Activated CD8-positive, alpha-beta memory T cell treated with anti-CD3 and anti-CD28 coated beads, Interleukin-2, amount 50 U/mL, for 24 hours (primary cell): ENCODE results near the gene KRTAP4-2.
"Not testable (repeated sequence)": the region's sequence is repeated elsewhere in the genome, so short reads cannot be mapped to it uniquely, and the experiment has no call there.

ENCODE experiments used
- DNase-seq: peaks from one replicate; pipeline ENCODE4 v3.0.0-alpha.2; 2020; ENCODE audit errors: extremely low read depth

Gene KRTAP4-2

DNA sequence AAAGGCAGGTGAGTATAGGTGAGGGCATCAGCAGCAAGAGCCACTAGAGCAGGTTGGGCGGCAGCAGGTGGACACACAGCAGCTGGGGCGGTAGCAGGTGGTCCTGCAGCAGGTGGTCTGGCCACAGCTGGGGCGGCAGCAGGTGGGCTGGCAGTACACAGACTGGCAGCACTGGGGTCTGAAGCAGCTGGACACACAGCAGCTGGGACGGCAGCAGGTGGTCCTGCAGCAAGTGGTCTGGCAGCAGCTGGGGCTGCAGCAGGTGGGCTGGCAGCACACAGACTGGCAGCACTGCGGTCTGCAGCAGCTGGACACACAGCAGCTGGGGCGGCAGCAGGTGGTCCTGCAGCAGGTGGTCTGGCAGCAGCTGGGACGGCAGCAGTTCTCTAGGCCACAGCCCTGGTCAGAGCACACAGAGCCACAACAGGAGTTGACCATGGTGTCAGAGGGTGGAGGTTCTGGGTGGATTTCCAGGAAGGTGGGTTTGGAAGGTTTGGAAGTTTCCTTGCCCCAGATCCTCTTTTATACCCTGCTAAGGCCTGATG, at the start of gene KRTAP4-2:
TSS of gene KRTAP4-2 (minus strand) at position 495 of the 545 bp plus-strand sequence. CDS start at position 438, 57 bp downstream.
- DNase-seq, result no peak

DNA sequence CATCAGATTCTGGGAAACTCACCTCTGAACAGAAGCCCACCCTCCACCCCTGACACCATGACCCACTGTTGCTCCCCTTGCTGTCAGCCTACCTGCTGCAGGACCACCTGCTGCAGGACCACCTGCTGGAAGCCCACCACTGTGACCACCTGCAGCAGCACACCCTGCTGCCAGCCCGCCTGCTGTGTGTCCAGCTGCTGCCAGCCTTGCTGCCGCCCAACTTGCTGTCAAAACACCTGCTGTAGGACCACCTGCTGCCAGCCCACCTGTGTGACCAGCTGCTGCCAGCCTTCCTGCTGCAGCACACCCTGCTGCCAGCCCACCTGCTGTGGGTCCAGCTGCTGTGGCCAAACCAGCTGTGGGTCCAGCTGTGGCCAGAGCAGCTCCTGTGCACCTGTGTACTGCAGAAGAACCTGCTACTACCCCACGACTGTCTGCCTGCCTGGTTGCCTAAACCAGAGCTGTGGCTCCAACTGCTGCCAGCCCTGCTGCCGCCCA, 48.6 kb upstream of the KRTAP4-2 start, which contains the start of gene KRTAP9-2:
TSS of gene KRTAP9-2 (plus strand) at position 51 of the 498 bp plus-strand sequence. CDS start at position 58, 7 bp downstream.
- DNase-seq, result not testable (repeated sequence)

DNA sequence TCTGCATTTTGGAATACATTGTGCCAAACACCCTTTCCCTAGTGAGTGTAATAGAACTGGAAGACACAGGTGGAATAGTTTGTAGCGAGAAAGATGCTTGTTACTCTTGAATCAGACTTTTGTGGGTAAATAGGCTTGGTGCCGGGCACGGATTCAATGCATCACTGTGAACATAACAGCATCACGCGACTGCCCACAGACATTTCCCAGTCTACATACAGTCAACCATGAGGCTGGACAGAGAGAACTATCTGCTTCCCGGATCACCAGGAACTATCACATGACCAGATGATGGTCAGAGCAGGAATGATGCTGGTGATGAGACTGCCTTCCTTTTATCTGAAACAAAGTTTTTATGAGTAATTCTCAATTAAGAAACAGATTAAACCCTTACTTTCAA, 48.0 kb upstream of the KRTAP4-2 start:
- DNase-seq, result no peak

DNA sequence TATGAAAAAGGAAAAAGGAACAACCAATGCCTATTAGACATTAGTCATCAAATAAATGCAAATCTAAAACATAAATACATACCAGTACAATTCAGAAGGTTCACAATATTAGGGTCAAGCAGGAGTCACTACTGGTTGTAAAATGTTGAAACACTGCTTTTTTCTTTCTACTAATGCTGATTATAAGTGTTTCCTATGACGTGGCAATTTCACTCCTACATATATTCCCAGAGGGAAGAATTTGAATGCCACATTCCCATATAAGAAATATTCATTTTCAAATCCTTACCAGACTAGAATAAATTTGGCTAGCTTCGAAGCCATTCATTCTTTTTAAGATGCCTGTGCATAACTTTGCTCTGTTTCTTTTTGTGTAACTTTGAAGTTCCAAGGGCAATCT, 45.8 kb upstream of the KRTAP4-2 start:
- DNase-seq, result no peak

DNA sequence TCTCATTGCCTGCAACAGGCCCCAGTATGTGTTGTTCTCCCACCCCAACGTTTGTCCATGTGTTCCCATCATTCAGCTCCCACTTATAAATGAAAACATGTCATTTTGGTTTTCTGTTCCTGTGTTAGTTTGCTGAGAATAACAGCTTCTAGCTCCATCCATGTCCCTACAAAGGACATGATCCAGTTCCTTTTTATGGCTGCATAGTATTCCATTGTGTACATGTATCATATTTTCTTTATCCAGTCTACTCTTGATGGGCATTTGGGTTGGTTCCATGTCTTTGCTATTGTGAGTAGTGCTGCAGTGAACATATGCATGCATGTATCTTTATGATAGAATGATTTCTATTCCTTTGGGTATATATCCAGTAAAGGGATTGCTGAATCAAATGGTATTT, 37.7 kb upstream of the KRTAP4-2 start:
- DNase-seq, result no peak

DNA sequence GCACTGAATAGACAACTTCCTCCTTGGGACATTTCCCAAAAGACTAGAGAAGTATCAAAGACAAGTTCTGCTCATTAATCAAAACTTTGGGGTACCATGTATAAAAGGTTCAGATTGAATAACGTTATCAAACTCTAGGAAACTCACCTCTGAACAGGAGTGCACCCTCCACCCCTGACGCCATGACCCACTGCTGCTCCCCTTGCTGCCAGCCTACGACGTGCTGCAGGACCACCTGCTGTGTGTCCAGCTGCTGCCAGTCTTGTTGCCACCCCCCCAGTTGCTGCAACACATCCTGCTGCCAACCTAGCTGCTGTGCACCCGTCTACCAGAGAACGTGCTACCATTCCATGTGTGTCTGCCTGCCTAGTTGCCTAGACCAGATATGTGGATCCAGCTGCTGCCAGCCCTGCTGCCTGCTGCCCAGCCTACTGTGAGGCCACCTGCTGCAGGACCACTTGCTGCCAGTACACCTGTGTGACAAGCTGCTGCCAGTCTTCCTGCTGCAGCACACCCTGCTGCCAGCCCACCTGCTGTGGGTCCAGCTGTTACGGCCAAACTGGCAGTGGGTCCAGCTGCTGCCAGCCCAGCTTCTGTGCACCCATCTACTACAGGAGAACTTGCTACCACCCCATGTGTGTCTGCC, 34.6 kb upstream of the KRTAP4-2 start:
- DNase-seq, result no peak

DNA sequence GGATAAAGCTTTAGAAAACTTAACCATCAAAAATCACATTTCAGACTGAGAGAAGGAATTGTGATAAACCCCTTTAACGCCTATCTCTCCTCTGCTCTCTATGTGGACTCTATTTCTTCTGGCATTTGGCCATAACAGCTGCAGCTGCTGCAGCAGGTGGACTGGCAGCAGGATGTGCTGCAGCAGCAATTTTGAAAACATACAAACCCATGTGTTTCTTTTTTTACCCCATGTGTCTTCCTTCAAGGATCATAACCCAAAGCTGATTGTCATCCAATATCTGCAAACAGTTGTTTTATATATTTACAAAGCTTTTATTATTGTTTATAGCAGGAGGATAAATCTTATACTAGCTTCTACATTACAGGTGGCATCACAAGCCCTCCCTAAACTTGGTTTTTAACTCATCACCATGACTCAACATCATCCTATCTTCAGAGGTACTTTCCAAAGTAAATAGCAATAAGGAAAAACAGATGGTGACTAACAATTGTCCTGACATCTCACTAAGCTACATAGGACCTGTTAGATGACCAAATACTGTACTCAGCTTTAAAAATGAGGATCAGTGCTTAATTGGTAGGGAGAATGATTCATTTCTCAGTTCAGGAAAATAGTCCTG, 33.9 kb upstream of the KRTAP4-2 start:
- no peak for DNase-seq

DNA sequence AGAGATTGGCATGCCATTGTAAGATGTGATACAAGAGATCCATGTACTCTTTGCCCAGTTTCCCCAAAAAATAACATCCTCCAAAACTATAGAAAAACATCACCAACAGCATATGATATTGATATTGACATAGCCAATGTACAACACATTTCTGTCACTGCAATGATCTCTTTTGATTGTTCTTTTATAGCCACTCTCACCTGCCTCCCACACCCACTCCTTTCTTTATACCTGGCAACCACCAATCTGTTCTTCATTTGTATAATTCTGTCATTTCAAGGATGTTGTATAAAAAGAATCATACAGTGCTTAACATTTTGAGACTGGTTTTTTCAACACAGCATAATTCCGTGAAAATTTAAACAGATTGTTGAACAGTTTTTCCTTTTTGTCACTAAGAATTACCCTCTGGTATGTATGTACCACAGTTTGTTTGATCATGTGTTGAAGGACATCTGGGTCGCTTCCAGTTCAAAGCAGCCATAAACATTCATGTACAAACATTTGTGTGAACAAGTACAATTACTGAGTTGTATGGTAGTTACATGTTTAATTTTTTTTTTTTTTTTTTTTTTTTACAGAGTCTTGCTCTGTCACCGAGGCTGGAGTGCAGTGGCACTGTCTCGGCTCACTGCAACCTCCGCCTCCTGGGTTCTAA, 21.5 kb upstream of the KRTAP4-2 start:
- DNase-seq, result no peak

DNA sequence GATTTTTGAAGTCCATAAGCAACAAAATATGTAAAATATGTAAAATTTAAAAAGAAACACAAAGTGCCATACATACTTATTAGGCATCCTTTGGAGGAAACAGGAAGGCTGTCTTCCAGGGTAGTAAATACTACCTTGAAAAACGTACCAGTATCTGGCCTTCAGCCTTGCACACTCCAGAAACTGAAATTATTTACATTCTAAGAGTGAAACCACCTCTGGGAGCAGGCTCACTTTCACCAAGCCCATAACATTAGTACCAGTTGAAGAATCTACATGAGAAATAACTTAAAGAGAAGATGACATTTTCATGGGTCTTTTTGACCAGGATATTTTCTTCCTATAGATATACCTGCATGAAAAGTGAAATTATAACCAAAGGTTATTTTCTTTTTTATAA, 18.0 kb upstream of the KRTAP4-2 start:
- DNase-seq, result no peak

DNA sequence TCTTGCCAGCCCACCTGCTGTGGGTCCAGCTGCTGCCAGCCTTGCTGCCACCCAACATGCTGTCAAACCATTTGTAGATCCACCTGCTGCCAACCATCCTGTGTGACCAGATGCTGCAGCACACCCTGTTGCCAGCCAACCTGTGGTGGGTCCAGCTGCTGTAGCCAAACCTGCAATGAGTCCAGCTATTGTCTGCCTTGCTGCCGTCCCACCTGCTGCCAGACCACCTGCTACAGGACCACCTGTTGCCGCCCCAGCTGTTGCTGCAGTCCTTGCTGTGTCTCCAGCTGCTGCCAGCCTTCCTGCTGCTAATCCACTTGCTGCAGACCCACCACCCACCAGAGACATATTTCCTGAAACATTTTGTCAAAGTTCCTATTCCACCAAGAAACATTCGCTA, 12.3 kb upstream of the KRTAP4-2 start:
- no peak for DNase-seq

DNA sequence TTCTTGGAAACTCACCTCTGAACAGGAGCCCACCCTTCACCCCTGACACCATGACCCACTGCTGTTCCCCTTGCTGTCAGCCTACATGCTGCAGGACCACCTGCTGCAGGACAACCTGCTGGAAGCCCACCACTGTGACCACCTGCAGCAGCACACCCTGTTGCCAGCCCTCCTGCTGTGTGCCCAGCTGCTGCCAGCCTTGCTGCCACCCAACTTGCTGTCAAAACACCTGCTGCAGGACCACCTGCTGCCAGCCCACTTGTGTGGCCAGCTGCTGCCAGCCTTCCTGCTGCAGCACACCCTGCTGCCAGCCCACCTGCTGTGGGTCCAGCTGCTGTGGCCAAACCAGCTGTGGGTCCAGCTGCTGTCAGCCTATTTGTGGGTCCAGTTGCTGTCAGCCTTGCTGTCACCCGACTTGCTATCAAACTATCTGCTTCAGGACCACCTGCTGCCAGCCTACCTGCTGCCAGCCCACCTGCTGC, 11.9 kb upstream of the KRTAP4-2 start, which contains the start of gene KRTAP9-1:
TSS of gene KRTAP9-1 (plus strand) at position 51 of the 482 bp plus-strand sequence. CDS start at position 51, 0 bp downstream.
- DNase-seq, result not testable (repeated sequence)

DNA sequence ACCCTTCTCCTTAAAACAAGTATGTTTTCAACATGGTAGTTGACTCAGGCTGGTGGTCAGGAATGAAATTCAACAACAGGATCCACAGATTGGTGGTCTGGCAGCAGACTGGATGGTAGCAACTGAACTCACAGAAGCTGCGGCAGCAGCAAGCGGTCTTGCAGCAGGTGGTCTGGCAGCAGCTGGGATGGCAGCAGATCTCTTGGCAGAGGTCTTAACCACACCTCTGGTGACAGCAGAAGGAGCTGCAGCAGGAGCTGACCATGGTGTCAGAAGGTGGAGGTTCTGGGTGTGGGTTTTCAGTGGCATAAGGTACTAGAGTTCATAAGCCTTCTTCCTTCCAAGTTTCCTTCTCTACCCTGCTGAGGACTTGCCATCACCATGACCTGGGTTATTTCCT, 8.9 kb upstream of the KRTAP4-2 start:
- DNase-seq, result no peak

DNA sequence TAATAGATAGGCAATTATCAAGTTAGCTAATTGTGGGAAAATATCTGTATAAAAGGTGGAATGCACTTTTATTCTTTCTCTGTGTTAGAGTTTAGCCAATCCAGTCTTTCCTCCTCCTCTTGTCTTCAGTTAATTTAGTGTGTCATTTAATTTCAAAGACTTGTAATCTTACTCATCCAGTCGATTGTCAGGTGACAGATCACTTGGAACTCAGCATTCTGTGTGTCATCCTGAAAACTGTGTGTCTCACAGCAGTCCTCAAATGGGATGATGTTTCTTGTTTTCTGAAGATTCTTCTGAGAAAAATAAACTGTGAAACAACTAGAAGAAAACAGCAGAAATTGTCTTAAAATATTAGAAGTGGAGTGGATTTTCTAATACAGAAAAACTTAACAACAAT, 7.0 kb upstream of the KRTAP4-2 start:
- no peak for DNase-seq

DNA sequence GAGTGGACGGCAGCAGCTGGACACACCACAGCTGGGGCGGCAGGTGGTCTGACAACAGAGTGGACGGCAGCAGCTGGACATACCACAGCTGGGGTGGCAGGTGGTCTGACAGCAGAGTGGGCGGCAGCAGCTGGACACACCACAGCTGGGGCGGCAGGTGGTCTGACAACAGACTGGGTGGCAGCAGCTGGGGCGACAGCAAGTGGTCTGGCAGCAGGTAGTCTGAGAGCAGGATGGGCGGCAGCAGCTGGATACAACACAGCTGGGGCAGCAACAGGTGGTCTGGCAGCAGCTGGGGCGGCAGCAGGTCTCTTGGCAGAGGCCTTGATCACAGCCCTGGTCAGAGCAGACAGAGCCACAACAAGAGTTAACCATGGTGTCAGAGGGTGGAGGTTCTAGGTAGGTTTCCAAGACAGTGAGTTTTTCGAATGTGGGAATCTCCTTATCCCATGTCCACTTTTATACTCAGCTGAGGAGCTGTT, 6.5 kb upstream of the KRTAP4-2 start, which contains the start of gene KRTAP4-1:
TSS of gene KRTAP4-1 (minus strand) at position 432 of the 482 bp plus-strand sequence. CDS start at position 375, 57 bp downstream.
- DNase-seq, result no peak

DNA sequence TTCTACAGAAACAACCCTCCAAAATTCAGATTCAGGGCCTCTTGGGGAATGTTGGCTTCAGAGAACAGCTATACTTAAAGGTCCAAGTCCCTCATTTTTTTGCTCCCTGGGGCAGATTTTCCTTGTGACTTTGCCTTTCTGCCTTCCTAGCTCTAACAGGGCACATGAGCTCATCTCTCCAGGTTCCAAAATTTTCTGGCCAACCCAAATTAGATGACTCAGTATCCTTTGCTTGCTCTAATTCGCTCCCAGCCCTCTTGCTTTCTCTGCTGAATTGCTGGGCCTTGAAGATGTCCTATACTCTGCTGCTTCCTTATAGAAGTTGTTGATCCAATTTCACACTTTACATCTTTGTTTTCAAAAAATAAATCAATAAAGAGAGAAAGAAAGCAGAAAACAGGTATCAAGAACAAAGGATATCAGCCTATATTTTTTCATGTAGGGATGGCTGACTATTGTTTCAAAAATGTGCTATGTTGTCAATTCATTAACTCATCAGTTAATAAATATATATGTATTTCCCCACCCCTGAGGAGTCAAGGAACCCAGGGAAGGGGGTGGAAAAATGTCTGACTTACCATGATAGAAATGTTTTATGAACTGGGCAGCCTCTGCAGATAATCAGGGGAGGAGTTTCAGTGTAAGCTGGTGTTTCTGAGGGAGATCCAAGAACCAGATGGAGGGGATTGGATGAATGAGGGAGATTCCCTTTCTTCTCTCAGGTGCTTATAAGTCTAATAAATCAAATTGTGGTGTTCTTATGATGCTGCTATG, 1.0 kb upstream of the KRTAP4-2 start:
- no peak for DNase-seq

DNA sequence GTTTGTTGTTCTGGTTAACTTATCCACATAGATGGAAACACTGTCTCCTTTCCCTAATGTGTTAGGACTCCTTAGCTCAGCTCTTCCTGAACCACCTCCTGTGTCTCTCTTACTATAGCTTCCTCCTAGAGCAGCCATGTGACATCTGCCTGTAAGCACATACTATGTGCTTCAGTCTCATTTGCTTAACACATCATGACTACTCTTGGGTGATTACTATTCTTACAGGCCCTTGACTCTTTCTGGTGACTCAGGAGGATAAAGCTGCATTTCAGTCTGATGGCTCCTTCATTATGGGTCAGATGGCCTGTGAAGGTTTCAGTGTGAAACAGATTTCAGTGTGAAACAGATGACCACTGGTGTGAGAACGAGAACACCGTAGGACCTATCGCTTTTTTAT, 320 bp upstream of the KRTAP4-2 start:
- no peak for DNase-seq

DNA sequence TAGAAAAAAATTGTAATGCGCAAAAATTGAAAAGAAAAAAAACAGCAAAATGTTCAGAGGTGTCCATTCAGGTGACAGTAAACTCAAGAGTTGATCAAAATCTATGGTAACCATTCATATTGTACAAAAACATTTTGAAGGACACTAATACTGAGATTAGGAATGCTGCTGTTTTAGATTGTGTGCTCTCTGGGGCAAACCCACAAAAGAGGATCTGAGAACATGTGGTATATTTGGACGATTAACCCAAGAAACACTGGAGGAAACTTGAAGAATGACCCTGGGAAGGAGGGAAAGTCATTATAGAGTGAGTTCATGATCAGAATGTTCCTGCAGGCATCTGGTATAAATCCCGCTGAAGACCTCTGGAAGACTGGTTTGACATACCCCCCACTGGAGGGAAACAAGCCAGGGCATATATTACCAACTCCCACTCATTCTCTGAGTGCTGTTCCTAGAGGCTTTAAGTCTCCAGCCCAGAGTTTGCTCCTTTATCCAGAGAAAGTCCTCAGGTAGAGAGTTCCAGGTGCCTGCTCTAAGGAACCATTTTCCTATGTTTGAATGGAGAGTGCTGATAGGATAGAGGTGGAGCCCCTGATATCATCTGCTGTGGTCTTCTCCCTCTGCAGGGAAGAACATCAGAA, 1.2 kb downstream of the KRTAP4-2 start:
- DNase-seq, result no peak

DNA sequence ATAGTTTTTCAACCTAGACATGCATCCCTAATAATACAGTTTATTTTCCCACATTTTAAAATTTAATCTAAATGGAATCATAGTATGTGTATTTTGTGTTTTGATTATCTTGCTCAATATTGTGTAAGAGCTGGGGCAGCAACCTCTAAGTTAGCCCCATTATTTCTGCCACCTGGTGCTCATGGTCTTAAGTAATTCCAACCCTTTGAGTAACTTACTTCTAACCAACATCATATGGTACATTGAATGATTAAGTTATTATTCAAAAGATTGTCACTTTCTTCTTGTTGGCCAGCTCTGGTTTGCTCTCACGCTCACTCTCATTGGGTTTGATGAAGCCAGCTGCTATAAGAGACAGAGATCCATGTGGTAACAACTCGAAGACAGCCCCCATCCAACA, 6.1 kb downstream of the KRTAP4-2 start:
- no peak for DNase-seq

DNA sequence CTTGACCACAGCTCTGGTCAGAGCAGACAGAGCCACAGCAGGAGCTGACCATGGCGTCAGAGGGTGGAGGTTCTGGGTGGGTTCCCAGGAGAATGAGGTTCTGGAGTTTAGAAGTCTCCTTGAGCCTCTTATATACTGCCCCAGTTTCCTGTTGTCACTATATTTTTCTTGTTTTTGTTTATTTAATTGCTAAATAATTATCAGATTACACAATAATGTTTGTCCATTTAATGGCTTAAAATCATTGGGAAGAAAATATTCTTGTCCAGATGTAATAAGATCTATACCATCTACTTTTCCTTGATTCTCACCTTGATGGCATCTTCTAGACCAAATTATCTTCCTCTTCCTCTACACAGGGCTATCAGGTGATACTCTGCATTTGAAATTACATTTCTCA, 9.9 kb downstream of the KRTAP4-2 start, which contains the start of gene KRTAP4-3:
TSS of gene KRTAP4-3 (minus strand) at position 101 of the 400 bp plus-strand sequence. CDS start at position 52, 49 bp downstream.
- no peak for DNase-seq

DNA sequence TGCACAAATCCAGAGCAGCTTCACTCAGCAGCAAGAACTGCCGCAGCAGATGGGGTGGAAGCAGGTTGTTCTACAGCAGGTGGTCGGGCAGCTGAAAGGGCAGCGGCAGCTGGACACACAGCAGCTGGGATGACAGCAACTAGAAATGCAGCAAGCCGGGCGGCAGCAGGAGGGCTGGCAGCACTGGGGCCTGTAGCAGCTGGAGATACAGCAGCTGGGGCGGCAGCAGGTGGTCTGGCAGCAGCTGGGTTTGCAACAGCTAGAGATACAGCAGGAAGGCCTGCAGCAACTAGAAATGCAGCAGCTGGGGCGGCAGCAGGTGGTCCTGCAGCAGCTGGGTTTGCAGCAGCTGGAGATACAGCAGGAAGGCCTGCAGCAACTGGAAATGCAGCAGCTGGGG, 10.5 kb downstream of the KRTAP4-2 start:
- DNase-seq, result no peak

DNA sequence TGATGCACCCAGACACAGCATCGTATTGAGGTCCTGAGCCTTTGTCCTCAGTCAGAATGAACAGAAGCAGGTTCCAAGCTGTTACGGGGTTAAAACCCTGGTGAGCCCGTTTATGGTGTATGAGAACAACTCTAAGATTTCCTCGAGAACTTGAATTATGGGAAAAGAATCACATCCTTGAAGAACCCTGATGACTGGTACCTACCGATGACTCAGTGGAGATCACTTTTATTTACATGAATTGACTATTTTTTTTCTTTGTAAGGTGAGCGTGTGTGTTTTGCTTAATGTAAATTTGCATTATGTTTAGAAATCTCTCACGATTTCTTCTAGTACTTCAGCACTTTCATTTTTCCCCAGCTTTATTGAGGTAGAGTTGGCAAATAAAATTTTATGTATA, 14.2 kb downstream of the KRTAP4-2 start:
- no peak for DNase-seq
